ENCODE results near the gene TYSND1.

GRCh38 chr10:70094250-70094649, 52.2 kb downstream of the TYSND1 start:
- no peak for TF ChIP-seq CTCF (IDR thresholded peaks at IDR 0.05; ENCODE audit: low read depth, low read length, poor library complexity, severe bottlenecking)
- TF ChIP-seq EZH2phosphoT487 (IDR thresholded peaks at IDR 0.05; ENCODE audit: borderline replicate concordance, low read length), result no peak

All from DOHH2 (cell line).